AG04450 (cell line): ENCODE measurements around the gene PNPLA3. TPM values are rescaled to one million over a fixed set of nuclear protein-coding genes. Genes with fewer than 3 reads are reported as not detected.

Experiments
- CTCF ChIA-PET: fragments of 300-600, 350-600 bp; formaldehyde crosslinking; extraction: SDS; loops from one replicate; lab custom pipeline; 2022; ENCODE audit warnings: antibody characterized with exemption, inconsistent platforms; lab: Charles Lee
- POLR2A ChIA-PET: fragments of 350-600 bp; formaldehyde crosslinking; extraction: SDS; loops from one replicate; lab custom pipeline; 2021; ENCODE audit warnings: antibody characterized with exemption, inconsistent platforms; lab: Yijun Ruan, JAX
- DNase-seq: peaks from one replicate; pipeline ENCODE4 v3.0.0-alpha.2; 2011; ENCODE audit warnings: low read depth, low spot score
- H3K27ac ChIP-seq: one replicate; pipeline ENCODE4 v1.5.1; 2012; ENCODE audit warnings: low read depth, low read length, control low read depth
- H3K27me3 ChIP-seq: one replicate; pipeline ENCODE4 v1.6.0; 2012; ENCODE audit warnings: low read length; ENCODE audit not compliant: control insufficient read depth, insufficient read depth
- H3K4me3 ChIP-seq: 2 replicates; pipeline ENCODE4 v1.5.1; 2011; ENCODE audit warnings: mild to moderate bottlenecking, low read depth, low read length, control low read depth
- H3K9me3 ChIP-seq: 2 replicates; pipeline ENCODE4 v1.5.1; 2012; ENCODE audit warnings: low read length; ENCODE audit not compliant: control insufficient read depth, insufficient read depth
- polyA plus RNA-seq: library from polyadenylated mRNA; depleted of rRNA; stranded (reverse); fragments of >200 nt; gene quantifications from 2 replicates; pipeline ENCODE4 v1.2.3, GENCODE V29; 2011
- TF ChIP-seq, protein P1 (sequence below): IDR thresholded peaks from 2 replicates; pipeline ENCODE4 v1.5.1; 2011; ENCODE audit warnings: low read depth, low read length, control low read depth, inconsistent platforms

Gene PNPLA3
- polyA plus RNA-seq, 1 experiment = 3.9 TPM

DNA sequence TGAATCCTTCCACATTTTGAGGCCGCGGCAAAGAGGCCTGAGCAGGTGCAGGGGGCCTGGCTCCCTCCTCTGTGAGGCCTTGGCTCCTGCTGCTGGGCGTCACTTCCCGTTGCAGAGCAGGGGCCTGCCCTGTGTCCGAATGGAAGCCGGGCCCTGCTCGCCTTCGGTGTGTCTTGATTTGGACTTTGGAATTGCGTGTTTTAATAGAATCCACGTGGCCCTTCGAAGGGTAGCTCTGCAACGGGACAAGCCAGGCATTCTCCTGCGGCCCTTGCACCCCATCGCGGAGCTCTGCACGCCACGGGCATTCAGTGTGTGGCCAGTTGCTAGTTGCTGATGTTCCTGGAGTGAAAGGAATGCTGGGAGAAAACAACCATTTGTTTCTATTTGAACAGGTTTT is 57.4 kb downstream of the PNPLA3 start:
- ChIA-PET POLR2A (no interaction called here), CTCF (interaction anchor here (1.8 kb wide), 1 partner anchor 12 kb away, joined by 7 read pairs; no protein-coding TSS in a partner anchor)
- Histone ChIP-seq H3K27ac (no peak overlapping the region), H3K9me3 (no peaks in the 10 kb centered on the region), H3K4me3 (no peak overlapping the region), H3K27me3 (no peaks in the 10 kb centered on the region)
- no peak for DNase-seq
- TF ChIP-seq, protein P1, sequence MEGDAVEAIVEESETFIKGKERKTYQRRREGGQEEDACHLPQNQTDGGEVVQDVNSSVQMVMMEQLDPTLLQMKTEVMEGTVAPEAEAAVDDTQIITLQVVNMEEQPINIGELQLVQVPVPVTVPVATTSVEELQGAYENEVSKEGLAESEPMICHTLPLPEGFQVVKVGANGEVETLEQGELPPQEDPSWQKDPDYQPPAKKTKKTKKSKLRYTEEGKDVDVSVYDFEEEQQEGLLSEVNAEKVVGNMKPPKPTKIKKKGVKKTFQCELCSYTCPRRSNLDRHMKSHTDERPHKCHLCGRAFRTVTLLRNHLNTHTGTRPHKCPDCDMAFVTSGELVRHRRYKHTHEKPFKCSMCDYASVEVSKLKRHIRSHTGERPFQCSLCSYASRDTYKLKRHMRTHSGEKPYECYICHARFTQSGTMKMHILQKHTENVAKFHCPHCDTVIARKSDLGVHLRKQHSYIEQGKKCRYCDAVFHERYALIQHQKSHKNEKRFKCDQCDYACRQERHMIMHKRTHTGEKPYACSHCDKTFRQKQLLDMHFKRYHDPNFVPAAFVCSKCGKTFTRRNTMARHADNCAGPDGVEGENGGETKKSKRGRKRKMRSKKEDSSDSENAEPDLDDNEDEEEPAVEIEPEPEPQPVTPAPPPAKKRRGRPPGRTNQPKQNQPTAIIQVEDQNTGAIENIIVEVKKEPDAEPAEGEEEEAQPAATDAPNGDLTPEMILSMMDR = no peak

DNA sequence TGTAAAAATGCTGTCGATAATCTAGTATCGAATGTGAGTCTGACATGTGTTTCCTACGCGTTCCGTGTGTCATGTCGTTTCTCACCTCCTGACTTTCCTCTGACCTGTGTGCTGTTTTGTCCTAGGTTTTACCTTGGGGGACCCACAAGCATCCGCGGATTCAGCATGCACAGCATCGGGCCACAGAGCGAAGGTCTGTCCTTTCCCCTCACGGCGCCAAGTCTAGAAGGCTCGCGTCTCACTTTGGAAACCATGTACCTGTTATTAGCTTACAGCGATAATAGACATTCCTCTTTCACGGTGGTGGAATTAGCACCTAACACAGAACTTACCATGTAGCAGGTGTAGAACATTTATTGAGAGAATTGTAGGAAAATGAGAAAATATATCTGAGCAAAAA is 60.2 kb downstream of the PNPLA3 start:
- H3K27ac ChIP-seq = no peak overlapping the region

DNA sequence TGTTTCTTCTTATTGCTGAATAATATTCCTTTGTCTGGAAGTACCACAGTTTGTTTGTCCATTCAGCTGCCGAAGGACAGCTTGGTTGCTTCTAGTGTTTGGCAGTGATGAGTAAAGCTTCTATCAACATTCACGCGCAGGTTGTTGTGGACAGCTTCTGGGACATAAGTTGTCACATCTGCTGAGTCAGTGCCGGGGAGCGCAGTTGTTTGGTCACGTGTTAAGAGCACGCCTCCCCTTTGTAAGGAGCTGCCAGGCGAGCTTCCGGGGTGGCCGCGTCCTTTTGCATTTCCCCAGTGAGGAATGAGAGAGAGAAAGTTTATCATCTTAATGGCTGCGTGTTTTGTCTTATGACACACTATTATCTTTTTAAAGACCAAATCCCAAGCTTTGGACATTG is 61.9 kb downstream of the PNPLA3 start:
- TF ChIP-seq, protein P1 = no peak
- Histone ChIP-seq H3K9me3 (no peaks in the 10 kb centered on the region), H3K4me3 (no peak overlapping the region), H3K27me3 (no peaks in the 10 kb centered on the region), H3K27ac (no peak overlapping the region)
- DNase-seq = no peak
- ChIA-PET CTCF (interaction anchor here (0.7 kb wide), 1 partner anchor 697 kb away, joined by 4 read pairs; no protein-coding TSS in a partner anchor), POLR2A (no interaction called here)

More for the DNA sequence above, 60.2 kb downstream of the PNPLA3 start:
- Histone ChIP-seq H3K4me3 (no peak overlapping the region), H3K27me3 (no peaks in the 10 kb centered on the region), H3K9me3 (no peaks in the 10 kb centered on the region)
- TF ChIP-seq, protein P1 = no peak
- CTCF ChIA-PET = interaction anchor here (0.6 to 1.7 kb wide), 2 partner anchors 9 to 38 kb away, joined by 3 to 7 read pairs; no protein-coding TSS in a partner anchor
- POLR2A ChIA-PET = no interaction called here
- no peak for DNase-seq

DNA sequence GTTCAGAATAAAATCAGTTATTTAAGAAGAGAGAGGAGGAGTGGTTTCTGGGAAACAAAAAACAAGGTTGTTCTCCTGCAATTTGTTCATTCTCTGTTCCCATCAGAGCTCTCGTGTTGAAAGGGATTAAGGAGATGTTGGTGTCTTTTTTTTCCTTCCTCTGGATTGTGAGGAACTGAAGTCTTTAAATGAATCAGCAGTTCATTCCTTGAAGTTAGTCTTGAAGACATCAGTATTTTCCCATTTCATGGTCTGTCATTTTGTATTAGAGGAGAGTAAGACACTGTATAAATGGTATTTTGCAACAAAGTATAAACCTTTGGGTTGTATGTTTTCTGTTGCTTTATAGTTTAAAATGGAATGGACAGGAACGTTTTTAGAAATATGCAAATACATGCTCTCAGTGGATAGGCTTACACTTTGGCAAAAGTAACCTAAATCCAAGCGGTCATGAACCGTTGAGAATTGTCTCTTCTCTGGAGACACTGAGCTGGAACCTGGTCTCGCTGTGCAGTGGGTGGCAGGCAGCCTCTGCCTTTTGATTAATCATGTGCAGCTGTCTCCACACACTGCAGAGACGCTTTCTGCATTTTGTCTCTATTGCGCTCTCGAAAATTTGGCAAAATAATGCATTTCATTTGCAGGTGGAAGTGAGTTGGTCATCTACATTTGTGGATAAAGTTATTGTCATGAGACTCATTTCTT is 64.7 kb downstream of the PNPLA3 start:
- ChIA-PET CTCF (interaction anchor here (1.1 kb wide), 1 partner anchor 97 kb away, joined by 3 read pairs; no protein-coding TSS in a partner anchor), POLR2A (no interaction called here)
- Histone ChIP-seq H3K27me3 (no peaks in the 10 kb centered on the region), H3K27ac (no peak overlapping the region), H3K9me3 (no peaks in the 10 kb centered on the region), H3K4me3 (no peak overlapping the region)
- DNase-seq = no peak
- TF ChIP-seq, protein P1 = no peak

DNA sequence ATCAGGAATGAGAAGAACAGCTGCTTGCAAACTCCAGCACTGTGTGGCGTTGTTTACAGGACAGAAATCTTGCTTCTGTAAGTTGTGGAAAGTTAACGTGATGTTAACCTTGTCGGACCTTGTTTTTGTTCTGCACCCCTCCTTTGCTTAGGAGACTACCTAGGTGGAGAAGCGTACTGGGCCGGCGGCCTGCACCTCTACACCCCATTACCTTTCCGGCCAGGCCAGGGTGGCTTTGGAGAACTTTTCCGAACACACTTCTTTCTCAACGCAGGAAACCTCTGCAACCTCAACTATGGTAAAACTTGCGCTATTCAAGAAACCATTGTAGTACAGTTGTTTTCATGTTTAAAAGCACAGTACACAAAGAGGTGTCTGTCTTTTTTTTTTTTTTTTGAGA is 65.4 kb downstream of the PNPLA3 start:
- ChIA-PET POLR2A (no interaction called here), CTCF (no interaction called here)
- no peaks in the 10 kb centered on the region for H3K9me3 ChIP-seq
- no peak for DNase-seq
- H3K27ac ChIP-seq = no peak overlapping the region
- H3K27me3 ChIP-seq = no peaks in the 10 kb centered on the region
- TF ChIP-seq, protein P1 = no peak
- no peak overlapping the region for H3K4me3 ChIP-seq
